Glomerular endothelial cell (primary cell): ENCODE results near the gene MON2. TPM values are rescaled to one million over a fixed set of nuclear protein-coding genes. Genes with fewer than 3 reads are reported as not detected.
A peak's percentile ranks its signal among the peaks of the same experiment; 100 is the strongest.

Experiments
- DNase-seq: peaks from one replicate; pipeline ENCODE4 v3.0.0-alpha.2; 2011; ENCODE audit warnings: low read depth, low spot score; ENCODE audit errors: extremely low read depth
- total RNA-seq: library from RNA; depleted of rRNA; stranded (reverse); fragments of >200 nt; gene quantifications from 2 replicates; pipeline ENCODE4 v1.2.3, GENCODE V29; 2015

MON2 gene
- total RNA-seq, 1 donor from 2014 or later: 25.5 TPM

GRCh38 chr12:62604373-62604772 lies 137.7 kb downstream of the MON2 start:
- DNase-seq: no peak

DNA sequence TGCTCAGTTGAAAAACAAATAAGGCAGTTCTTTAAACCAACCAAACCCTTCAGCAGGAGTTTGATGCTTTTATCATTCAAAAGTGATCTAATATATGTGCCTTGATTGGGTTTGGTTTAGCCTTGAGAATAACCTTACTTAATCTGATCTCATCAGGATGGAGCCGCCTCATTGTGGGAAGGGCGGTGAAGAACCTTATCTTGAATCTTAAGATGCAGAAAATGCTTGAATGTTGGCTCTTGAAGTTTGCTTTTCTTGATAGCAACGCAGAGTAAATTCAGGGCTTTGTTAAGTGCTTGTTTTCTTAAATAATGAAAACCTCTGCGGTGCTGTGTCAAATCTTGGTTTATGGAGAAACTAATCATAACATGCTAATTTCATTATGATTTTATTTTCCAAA lies 138.2 kb downstream of the MON2 start:
- DNase-seq: no peak

DNA sequence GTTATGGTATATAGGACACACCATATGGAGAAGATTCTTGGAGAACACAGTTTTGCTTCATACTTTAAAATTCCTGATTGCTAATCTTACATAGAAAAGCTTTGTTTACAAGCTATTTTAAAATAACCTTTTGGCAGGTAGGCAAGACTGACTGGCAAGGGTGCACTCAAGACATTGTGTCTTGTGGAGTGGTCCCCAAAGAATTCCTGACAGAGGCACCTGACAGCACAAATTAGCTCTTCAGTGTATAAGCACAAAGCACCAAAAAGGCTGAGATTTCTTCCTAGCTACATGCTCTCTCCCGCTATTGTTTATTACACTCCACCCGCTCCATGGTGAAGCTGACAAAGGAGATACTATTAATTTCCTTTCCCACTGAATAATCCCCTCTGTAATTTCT lies 139.4 kb downstream of the MON2 start:
- no peak for DNase-seq

DNA sequence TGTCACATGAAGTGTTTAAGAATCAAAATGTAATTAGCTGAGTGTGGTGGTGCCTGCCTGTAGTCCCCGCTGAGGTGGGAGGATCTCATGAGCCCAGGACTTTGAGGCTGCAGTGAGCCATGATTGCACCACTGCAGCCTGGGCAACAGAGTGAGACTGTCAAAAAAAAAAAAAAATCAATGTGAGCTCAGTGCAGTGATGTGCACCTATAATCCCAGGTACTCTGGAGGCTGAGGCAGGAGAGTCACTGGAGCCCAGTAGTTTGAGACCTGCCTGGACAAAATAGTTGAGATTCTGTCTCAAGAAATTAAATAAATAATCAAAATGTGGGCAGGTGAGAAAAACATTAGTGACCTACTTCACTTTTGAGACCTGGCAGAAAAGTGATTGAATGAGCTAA lies 140.0 kb downstream of the MON2 start:
- DNase-seq: no peak

- DNase-seq: no peak
Observed at GRCh38 chr12:62613081-62613480, 146.5 kb downstream of the MON2 start.

DNA sequence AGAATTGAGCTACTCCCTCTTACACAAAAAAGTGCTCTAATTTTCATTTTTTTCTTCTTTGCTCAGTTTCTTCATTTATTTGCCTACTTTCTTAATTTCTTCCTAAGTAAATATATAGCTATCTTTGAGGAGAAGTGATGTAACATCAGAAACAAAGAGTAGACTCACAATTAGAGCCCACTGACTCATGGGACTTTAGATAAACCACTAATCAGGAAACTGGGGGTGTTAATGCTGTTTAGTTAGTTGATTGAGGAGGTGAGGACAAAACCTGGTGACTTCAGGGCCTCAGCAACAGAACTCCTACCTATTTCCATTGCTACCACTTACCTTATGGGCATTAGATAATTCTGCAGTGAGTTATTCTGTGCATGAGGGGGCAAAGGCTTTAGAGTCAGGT lies 151.7 kb downstream of the MON2 start:
- no peak for DNase-seq

DNA sequence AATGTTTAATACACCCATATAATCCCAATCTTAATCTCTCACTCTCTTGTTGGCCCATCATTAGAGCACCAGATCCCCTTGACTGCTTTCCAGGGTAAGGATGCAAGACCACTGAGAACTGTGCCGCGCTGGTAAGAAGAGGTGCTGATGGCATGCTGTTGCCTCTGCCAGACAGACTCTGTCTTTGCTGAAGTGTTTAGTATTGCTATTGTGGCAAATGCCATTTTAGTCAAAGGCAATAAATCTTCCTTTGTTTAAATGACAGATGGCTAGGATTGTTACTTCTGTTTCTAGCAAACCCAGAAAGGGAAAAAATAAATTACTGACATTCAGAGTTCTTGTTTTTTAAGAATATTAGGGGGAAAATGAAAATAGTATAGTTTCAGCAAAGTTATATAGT lies 152.3 kb downstream of the MON2 start:
- DNase-seq: no peak

- no peak for DNase-seq
Observed at GRCh38 chr12:62621101-62621638, 154.5 kb downstream of the MON2 start.

DNA sequence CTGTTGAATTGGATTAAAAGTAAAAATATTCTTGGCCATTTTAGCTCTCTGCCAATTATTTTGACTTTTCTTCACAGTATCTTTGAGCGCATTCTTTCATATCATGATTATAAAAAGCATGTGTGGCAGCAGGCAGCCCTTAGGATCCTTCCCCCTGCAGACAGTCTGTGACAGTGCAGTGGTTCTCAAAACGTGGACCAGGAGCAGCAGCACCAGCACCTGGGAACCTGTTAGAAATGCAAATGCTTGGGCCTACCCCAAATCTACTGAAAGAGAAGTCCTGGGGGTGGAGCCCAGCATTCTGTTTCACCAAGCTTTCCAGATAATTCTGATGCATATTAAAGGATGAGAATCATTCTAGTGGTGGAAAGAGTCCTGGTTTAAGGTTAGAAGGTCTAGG lies 155.6 kb downstream of the MON2 start:
- DNase-seq: no peak

DNA sequence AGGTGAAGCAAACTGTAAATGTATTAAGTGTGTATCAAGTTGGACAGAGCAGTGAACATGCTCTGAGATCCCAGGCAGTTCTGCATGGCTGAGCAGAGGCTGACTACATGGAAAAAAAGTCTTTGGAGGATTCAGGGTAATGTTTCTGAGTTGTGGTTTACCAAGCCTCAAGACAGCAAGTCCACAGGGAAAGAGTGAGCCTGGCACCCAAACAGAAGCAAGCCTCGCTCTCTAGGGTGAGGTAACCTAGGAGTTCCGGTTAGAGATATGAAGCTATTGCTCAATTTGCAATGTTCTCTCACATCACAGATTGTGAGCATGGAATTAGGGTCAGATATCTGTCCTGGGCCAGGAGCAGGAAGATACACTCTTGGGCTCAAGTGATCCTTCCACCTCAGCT lies 158.6 kb downstream of the MON2 start:
- DNase-seq: no peak

DNA sequence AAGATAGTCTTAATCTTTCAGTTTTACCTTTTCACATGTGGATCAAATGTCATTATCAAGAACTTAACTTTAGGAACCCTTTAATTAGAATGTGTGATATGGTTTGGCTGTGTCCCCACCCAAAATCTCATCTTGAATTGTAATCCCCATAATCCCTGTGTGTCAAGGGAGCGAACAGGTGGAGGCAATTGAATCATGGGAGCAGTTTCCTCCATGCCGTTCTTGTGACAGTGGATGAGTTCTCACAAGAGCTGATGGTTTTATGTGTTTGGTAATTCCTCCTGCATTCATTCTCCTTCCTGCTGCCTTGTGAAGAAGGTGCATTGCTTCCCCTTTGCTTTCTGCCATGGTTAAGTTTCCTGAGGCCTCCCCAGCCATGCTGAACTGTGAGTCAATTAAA lies 160.6 kb downstream of the MON2 start:
- no peak for DNase-seq

GRCh38 chr12:62629413-62629812 lies 162.8 kb downstream of the MON2 start:
- DNase-seq: no peak

GRCh38 chr12:62629971-62630739 lies 163.5 kb downstream of the MON2 start:
- no peak for DNase-seq

DNA sequence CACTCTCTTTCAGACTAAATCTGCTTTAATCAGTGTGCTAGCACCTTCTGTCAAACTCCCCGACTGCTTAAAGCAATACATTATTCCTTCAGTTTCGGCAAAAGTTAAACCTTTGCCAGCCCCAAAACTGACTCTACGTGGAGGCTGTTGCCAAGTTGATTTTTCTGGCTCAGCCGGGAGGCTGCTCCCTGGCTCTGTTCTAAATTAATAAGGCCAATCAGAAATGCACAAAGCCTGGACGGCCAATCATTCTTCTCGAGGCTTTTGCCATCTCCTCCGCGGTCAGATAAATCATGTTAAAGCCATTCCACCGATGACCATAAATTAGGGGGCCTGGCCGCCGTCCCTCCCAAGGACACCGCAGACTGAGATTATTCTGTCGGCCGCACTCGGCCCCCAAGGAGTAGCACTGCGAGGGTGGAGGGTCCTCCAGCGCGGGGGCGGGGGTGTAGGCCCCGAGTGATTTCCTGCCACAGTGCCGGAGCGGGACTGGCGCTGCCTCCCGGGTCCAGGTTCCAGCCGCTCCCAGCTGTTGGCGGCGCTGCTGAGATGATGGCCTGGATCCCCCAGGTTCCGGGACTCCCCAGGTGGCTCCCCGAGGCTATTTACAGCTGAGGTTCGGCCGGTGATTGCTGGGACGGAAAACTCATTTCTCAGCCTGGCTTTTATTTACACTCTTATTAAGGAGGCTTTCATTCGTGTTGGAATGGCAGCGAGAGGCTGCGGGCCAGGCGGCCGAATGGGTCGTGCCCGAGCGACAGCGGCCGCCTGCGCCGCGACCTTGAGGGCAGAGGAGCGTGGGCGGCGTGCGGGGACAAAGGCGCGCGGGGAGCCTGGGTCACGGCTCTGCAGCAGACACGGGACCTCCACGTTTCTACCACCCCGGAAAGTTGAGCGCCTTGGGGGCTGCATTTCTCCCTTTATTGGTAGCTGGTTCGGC lies 165.1 kb downstream of the MON2 start:
- peak; percentile 7 for DNase-seq

- DNase-seq: no peak
Observed at GRCh38 chr12:62632411-62632918, 165.8 kb downstream of the MON2 start.

- no peak for DNase-seq
Observed at GRCh38 chr12:62635649-62636048, 169.0 kb downstream of the MON2 start.

- no peak for DNase-seq
Observed at GRCh38 chr12:62637679-62638078, 171.1 kb downstream of the MON2 start.

DNA sequence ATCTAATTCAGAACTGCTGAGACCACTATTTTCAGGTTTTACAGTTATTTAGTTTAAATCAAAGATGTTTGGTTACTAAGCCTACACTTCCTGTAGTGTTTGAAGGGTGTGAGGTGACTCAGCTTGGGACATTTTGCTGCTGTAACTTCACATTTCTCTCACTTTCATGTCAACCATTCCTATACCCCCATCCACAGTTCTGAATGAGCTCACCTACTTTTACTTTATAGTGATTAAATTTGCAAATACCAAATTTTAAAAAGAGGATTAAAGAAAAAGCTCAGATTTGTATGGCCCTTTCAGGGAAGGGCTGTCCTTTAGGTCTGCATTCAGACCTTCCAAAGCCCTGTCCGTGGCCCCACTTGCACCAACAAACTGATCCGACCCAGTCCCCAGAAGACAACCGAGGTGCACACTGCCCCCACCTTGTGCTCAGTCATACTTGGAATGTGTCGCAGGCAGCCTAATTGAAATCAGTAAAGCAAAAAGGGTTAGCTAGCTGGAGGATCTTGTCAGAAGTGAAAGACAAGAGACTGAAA lies 174.4 kb downstream of the MON2 start:
- DNase-seq: no peak

GRCh38 chr12:62642486-62642885 lies 175.9 kb downstream of the MON2 start:
- DNase-seq: no peak

DNA sequence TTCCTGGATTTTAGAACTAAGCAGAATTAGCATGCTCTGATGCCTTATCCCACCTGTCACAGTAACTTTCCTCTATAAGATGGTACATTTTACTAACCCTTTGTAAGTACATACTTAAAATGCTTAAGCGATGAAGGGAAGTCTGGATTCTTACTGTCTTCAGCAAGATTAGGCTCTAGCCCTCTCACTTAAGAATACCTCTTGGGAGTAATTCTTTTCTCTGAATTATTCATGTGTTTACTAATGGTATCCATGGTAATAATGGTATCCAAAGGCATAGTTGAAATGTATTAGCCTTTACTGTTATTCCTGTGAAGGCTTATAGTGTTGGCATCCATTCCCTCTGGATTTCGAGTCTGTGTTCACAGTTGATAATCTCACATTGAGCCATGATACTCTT lies 176.9 kb downstream of the MON2 start:
- DNase-seq: no peak

- DNase-seq: no peak
Observed at GRCh38 chr12:62646566-62646965, 179.9 kb downstream of the MON2 start.
